Measurements from ENCODE around the gene LRRC42.
A peak's percentile ranks its signal among the peaks of the same experiment; 100 is the strongest.
"Not testable (repeated sequence)": the region's sequence is repeated elsewhere in the genome, so short reads cannot be mapped to it uniquely, and the experiment has no call there.

The LRRC42 gene

GRCh38 chr1:53968125-53968513 lies 22.0 kb downstream of the LRRC42 start:
- DNase-seq = no peak

GRCh38 chr1:53969323-53969722 lies 23.2 kb downstream of the LRRC42 start:
- not testable (repeated sequence) for DNase-seq

- DNase-seq = no peak
Observed at GRCh38 chr1:53971718-53972117, 25.6 kb downstream of the LRRC42 start.

GRCh38 chr1:53975861-53976260 lies 29.7 kb downstream of the LRRC42 start:
- DNase-seq = no peak

- DNase-seq = peak; percentile 63
Observed at GRCh38 chr1:53979712-53980450, 33.7 kb downstream of the LRRC42 start.

- no peak for DNase-seq
Observed at GRCh38 chr1:53981220-53981619, 35.1 kb downstream of the LRRC42 start.

GRCh38 chr1:53982034-53982762 lies 36.0 kb downstream of the LRRC42 start:
- peak; percentile 49 for DNase-seq

- DNase-seq = no peak
Observed at GRCh38 chr1:53982763-53983104, 36.6 kb downstream of the LRRC42 start.

- no peak for DNase-seq
Observed at GRCh38 chr1:53984726-53985125, 38.6 kb downstream of the LRRC42 start.

GRCh38 chr1:53986458-53986857 lies 40.3 kb downstream of the LRRC42 start:
- no peak for DNase-seq

GRCh38 chr1:53987880-53988279 lies 41.7 kb downstream of the LRRC42 start:
- peak; percentile 54 for DNase-seq

- no peak for DNase-seq
Observed at GRCh38 chr1:53992085-53992874, 46.1 kb downstream of the LRRC42 start.

GRCh38 chr1:53994516-53994915 lies 48.4 kb downstream of the LRRC42 start:
- DNase-seq = not testable (repeated sequence)

GRCh38 chr1:53995683-53996082 lies 49.5 kb downstream of the LRRC42 start:
- no peak for DNase-seq

- no peak for DNase-seq
Observed at GRCh38 chr1:53998223-53998622, 52.1 kb downstream of the LRRC42 start.

- DNase-seq = no peak
Observed at GRCh38 chr1:53999920-54000319, 53.8 kb downstream of the LRRC42 start.

- no peak for DNase-seq
Observed at GRCh38 chr1:54001591-54001990, 55.4 kb downstream of the LRRC42 start.

GRCh38 chr1:54002544-54003248 lies 56.5 kb downstream of the LRRC42 start:
- DNase-seq = no peak

- DNase-seq = no peak
Observed at GRCh38 chr1:54003249-54003646, 57.1 kb downstream of the LRRC42 start.

- DNase-seq = not testable (repeated sequence)
Observed at GRCh38 chr1:54003750-54004480, 57.8 kb downstream of the LRRC42 start.

GRCh38 chr1:54004481-54005049 lies 58.4 kb downstream of the LRRC42 start:
- no peak for DNase-seq

GRCh38 chr1:54006508-54006907 lies 60.4 kb downstream of the LRRC42 start:
- no peak for DNase-seq

Data from MV-4-11 (cell line).